Measurements from ENCODE around the gene KDM4B.

The KDM4B gene

GRCh38 chr19:5104871-5105351, 136.0 kb downstream of the KDM4B start:
- no peak for DNase-seq (ENCODE audit: low read depth in 2 of 2)

GRCh38 chr19:5106191-5106726, 137.3 kb downstream of the KDM4B start:
- DNase-seq (ENCODE audit: low read depth in 2 of 2), result no peak

- DNase-seq (ENCODE audit: low read depth in 2 of 2), result no peak
Observed at GRCh38 chr19:5106971-5107370, 138.1 kb downstream of the KDM4B start.

- DNase-seq (ENCODE audit: low read depth in 2 of 2), result no peak
Observed at GRCh38 chr19:5107432-5108122, 138.7 kb downstream of the KDM4B start.

- DNase-seq (ENCODE audit: low read depth in 2 of 2), result no peak
Observed at GRCh38 chr19:5108123-5108596, 139.2 kb downstream of the KDM4B start.

GRCh38 chr19:5108866-5109265, 140.0 kb downstream of the KDM4B start:
- DNase-seq (ENCODE audit: low read depth in 2 of 2), result no peak

GRCh38 chr19:5109560-5109959, 140.6 kb downstream of the KDM4B start:
- no peak for DNase-seq (ENCODE audit: low read depth in 2 of 2)

GRCh38 chr19:5110546-5110945, 141.6 kb downstream of the KDM4B start:
- no peak for DNase-seq (ENCODE audit: low read depth in 2 of 2)

GRCh38 chr19:5111051-5111450, 142.1 kb downstream of the KDM4B start:
- no peak for DNase-seq (ENCODE audit: low read depth in 2 of 2)

GRCh38 chr19:5112175-5112574, 143.3 kb downstream of the KDM4B start:
- no peak for DNase-seq (ENCODE audit: low read depth in 2 of 2)

GRCh38 chr19:5112681-5113575, 144.0 kb downstream of the KDM4B start:
- no peak for DNase-seq (ENCODE audit: low read depth in 2 of 2)

- DNase-seq (ENCODE audit: low read depth in 2 of 2), result no peak
Observed at GRCh38 chr19:5113633-5114586, 145.0 kb downstream of the KDM4B start.

GRCh38 chr19:5114727-5115126, 145.8 kb downstream of the KDM4B start:
- DNase-seq (ENCODE audit: low read depth in 2 of 2), result no peak

- no peak for DNase-seq (ENCODE audit: low read depth in 2 of 2)
Observed at GRCh38 chr19:5115351-5115750, 146.4 kb downstream of the KDM4B start.

- no peak for DNase-seq (ENCODE audit: low read depth in 2 of 2)
Observed at GRCh38 chr19:5115771-5116202, 146.9 kb downstream of the KDM4B start.

GRCh38 chr19:5116292-5116691, 147.4 kb downstream of the KDM4B start:
- DNase-seq (ENCODE audit: low read depth in 2 of 2), result no peak

- no peak for DNase-seq (ENCODE audit: low read depth in 2 of 2)
Observed at GRCh38 chr19:5117421-5117820, 148.5 kb downstream of the KDM4B start.

- DNase-seq (ENCODE audit: low read depth in 2 of 2), result no peak
Observed at GRCh38 chr19:5118026-5118425, 149.1 kb downstream of the KDM4B start.

- no peak for DNase-seq (ENCODE audit: low read depth in 2 of 2)
Observed at GRCh38 chr19:5119297-5119998, 150.5 kb downstream of the KDM4B start.

- DNase-seq (ENCODE audit: low read depth in 2 of 2), result no peak
Observed at GRCh38 chr19:5120321-5120720, 151.4 kb downstream of the KDM4B start.

GRCh38 chr19:5120833-5121232, 151.9 kb downstream of the KDM4B start:
- DNase-seq (ENCODE audit: low read depth in 2 of 2), result no peak
